Cardiac fibroblast (primary cell): Measurements from ENCODE around the gene PCDHA4.

Experiments
- DNase-seq, 2 donors: peaks; one replicate each; pipeline versions ENCODE4 v3.0.0 to v3.0.0-alpha.2; 2010; ENCODE audit warnings: low read depth in 2 of 2
- H3K4me3 ChIP-seq, 2 donors: replicated peaks in 1 of 2; 1 replicate in 1 of 2; 2 replicates in 1 of 2; pipeline ENCODE4 v1.5.1; 2011; ENCODE audit warnings: low read depth in 2 of 2, low read length in 2 of 2, mild to moderate bottlenecking in 2 of 2, moderate library complexity in 1 of 2
- CTCF ChIP-seq: IDR thresholded peaks from one replicate; pipeline ENCODE4 v1.5.1; 2011; ENCODE audit warnings: low read depth, mild to moderate bottlenecking, low read length, inconsistent platforms

Gene PCDHA4

DNA sequence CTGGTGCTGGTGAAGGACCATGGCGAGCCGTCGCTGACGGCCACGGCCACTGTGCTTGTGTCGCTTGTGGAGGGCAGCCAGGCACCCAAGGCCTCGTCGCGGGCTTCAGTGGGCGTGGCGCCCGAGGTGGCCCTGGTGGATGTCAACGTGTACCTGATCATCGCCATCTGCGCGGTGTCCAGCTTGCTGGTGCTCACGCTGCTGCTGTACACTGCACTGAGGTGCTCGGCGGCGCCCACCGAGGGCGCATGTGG, 51.0 kb downstream of the PCDHA4 start:
- no peak for TF ChIP-seq CTCF
- DNase-seq, result no peak
- H3K4me3 ChIP-seq, result no peak overlapping the region

GRCh38 chr5:140862441-140863295, 55.8 kb downstream of the PCDHA4 start:
- H3K4me3 ChIP-seq, result no peak overlapping the region
- no peak for TF ChIP-seq CTCF
- no peak for DNase-seq
